ENCODE results near the gene NSMCE4A. TPM values are rescaled to one million over a fixed set of nuclear protein-coding genes. Genes with fewer than 3 reads are reported as not detected.

Gene NSMCE4A
- total and polyA plus RNA-seq, 2 of the 8 experiments (the other 6 are each of a cell fraction or from before 2014, with no cell fraction given): 48.6 to 66.0 TPM

DNA sequence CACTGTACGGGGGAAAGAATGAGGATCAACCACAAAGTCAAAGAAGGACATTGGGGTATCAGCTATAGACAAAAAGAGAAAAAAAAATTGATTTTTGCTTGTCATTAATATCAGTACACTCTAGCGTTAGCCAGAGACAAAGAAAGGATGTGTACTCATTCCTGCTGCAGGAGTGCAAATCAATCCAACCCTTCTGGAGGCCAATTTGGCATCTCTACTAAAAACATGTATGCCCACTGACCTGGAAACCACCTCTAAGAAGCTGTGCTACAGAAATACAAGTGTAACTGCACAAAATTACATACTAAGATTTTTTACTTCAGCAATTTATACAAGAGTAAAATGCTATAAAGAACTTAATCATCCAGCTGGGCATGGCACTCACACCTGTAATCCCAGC, 13.6 kb downstream of the NSMCE4A start:
- TF ChIP-seq POLR2A (IDR thresholded peaks at IDR 0.05; ENCODE audit: control extremely low read depth in 1 of 2, low read depth in 2 of 2, low read length in 2 of 2): no peak
- no peak for TF ChIP-seq RFX5 (IDR thresholded peaks at IDR 0.05; ENCODE audit: borderline replicate concordance, low read depth, low read length)
- TF ChIP-seq PHF8 (conservative IDR thresholded peaks at IDR 0.05; ENCODE audit: low read depth, low read length): no peak
- TF ChIP-seq CBX5 (IDR thresholded peaks at IDR 0.05; ENCODE audit: low read depth, low read length): no peak
- no peak for TF ChIP-seq TCF12 (IDR thresholded peaks at IDR 0.05; ENCODE audit: low read depth, low read length)
- TF ChIP-seq POU5F1 (IDR thresholded peaks at IDR 0.05; ENCODE audit: low read depth, low read length): no peak
- TF ChIP-seq SIX5 (IDR thresholded peaks at IDR 0.05; ENCODE audit: low read depth, low read length): no peak
- TF ChIP-seq EGR1 (IDR thresholded peaks at IDR 0.05; ENCODE audit: borderline replicate concordance, low read depth, low read length): no peak
- no peak for TF ChIP-seq KDM4A (IDR thresholded peaks at IDR 0.05; ENCODE audit: low read depth, low read length, severe bottlenecking)
- TF ChIP-seq MAFK (IDR thresholded peaks at IDR 0.05; ENCODE audit: low read depth, low read length): no peak
- no peak overlapping the region for H4K91ac ChIP-seq (replicated peaks; ENCODE audit: insufficient read length, low read length)
- H3K4me1 ChIP-seq (replicated peaks in 1 of 4; ENCODE audit: control insufficient read depth in 3 of 4, insufficient read depth in 4 of 4, low read length in 3 of 4): peaks cover 0 to 4% (median under 1%) of the 10 kb centered on the region in 4 experiments; a peak in 3 of 7 replicates
- no peak for DNase-seq (ENCODE audit: low read depth in 1 of 2, low spot score in 2 of 2)
- H4K20me1 ChIP-seq (replicated peaks in 1 of 2; ENCODE audit: control insufficient read depth in 1 of 2, insufficient read depth in 2 of 2, low read length in 2 of 2): no peaks in the 10 kb centered on the region
- H3K18ac ChIP-seq (ENCODE audit: extremely low read depth, low read length): no peak overlapping the region
- no peaks in the 10 kb centered on the region for H3K27me3 ChIP-seq (replicated peaks in 1 of 4; ENCODE audit: control insufficient read depth in 3 of 4, extremely low read depth in 1 of 4, insufficient read depth in 3 of 4, low read length in 3 of 4)
- CTCF ChIA-PET (ENCODE audit: partially characterized antibody): interaction anchor here (0.7 to 0.8 kb wide), 2 partner anchors 30 to 158 kb away, joined by 3 read pairs; no protein-coding TSS in a partner anchor
- H2BK120ac ChIP-seq (replicated peaks; ENCODE audit: low read depth, low read length): no peak overlapping the region
- H3K56ac ChIP-seq (replicated peaks; ENCODE audit: insufficient read length, low read depth, low read length): no peak overlapping the region
- H4K5ac ChIP-seq (ENCODE audit: insufficient read length, low read depth, low read length): no peak overlapping the region
- no peak overlapping the region for H2AK5ac ChIP-seq (ENCODE audit: low read depth, low read length)
- no peak overlapping the region for H3K14ac ChIP-seq (ENCODE audit: insufficient read length)
- no peak overlapping the region for H3K4me2 ChIP-seq (ENCODE audit: insufficient read depth in 1 of 2, low read depth in 2 of 2, low read length in 2 of 2)
- H3K36me3 ChIP-seq (ENCODE audit: control insufficient read depth in 2 of 4, insufficient read depth in 4 of 4, low read length in 3 of 4): peaks cover under 1 to 62% (median 19%) of the 10 kb centered on the region in 4 experiments; a peak in 7 of 8 replicates
- no peak overlapping the region for H3K9ac ChIP-seq (replicated peaks in 1 of 4; ENCODE audit: extremely low read depth in 1 of 4, low read depth in 3 of 4, low read length in 3 of 4)
- H3K4me3 ChIP-seq (ENCODE audit: extremely low read depth in 1 of 4, insufficient read depth in 2 of 4, low read depth in 3 of 4, low read length in 4 of 4): no peak overlapping the region
- H3K27ac ChIP-seq (ENCODE audit: low read depth, low read length): no peak overlapping the region
- H3K9me3 ChIP-seq (ENCODE audit: insufficient read depth in 2 of 2, low read depth in 1 of 2, low read length in 1 of 2): no peaks in the 10 kb centered on the region
- H2BK5ac ChIP-seq (ENCODE audit: low read depth, low read length): no peak overlapping the region
- no peak overlapping the region for H3K23ac ChIP-seq (ENCODE audit: insufficient read length)
- H2AFZ ChIP-seq (ENCODE audit: low read length): no peak overlapping the region
- POLR2A ChIA-PET (ENCODE audit: partially characterized antibody): interaction anchor here (0.9 to 1.7 kb wide), 5 partner anchors 10 to 33 kb away, joined by 3 to 8 read pairs (median 4); partner anchors contain the start of genes ATE1 and NSMCE4A
- no peak overlapping the region for H2BK20ac ChIP-seq (ENCODE audit: low read length)
- no peaks in the 10 kb centered on the region for H3K23me2 ChIP-seq (ENCODE audit: low read depth, low read length)
- no peak overlapping the region for H2BK12ac ChIP-seq (ENCODE audit: low read depth, low read length)
- H3K79me2 ChIP-seq (ENCODE audit: control insufficient read depth in 1 of 2, insufficient read depth in 2 of 2, low read length in 2 of 2): no peaks in the 10 kb centered on the region
- 98% methylated on average over 2 of the region's 2 CpGs; no CpG with 5 or more reads in 1 of the 2 experiments for WGBS, 2 experiments (ENCODE audit: extremely low coverage in 1 of 2, insufficient coverage in 1 of 2, insufficient read length in 1 of 2, insufficient replicate concordance in 2 of 2, low coverage in 1 of 2, low lambda C conversion rate in 2 of 2, missing lambda C conversion rate in 1 of 2)
- H4K8ac ChIP-seq (ENCODE audit: extremely low read depth, insufficient read depth, low read length): no peak overlapping the region
- no peaks in the 10 kb centered on the region for H3K79me1 ChIP-seq (ENCODE audit: low read depth, low read length)
- no peak for FAIRE-seq
- no peak overlapping the region for H3K4ac ChIP-seq (replicated peaks; ENCODE audit: insufficient read length, low read depth, low read length)
- H2BK15ac ChIP-seq (ENCODE audit: low read length): no peak overlapping the region

Data from H1 (cell line).